Femur (tissue), 1 donor: Measurements from ENCODE around the gene CACNG4.

ENCODE experiments used
- DNase-seq: peaks from one replicate; pipeline ENCODE4 v3.0.0-alpha.2; 2017

The CACNG4 gene

DNA sequence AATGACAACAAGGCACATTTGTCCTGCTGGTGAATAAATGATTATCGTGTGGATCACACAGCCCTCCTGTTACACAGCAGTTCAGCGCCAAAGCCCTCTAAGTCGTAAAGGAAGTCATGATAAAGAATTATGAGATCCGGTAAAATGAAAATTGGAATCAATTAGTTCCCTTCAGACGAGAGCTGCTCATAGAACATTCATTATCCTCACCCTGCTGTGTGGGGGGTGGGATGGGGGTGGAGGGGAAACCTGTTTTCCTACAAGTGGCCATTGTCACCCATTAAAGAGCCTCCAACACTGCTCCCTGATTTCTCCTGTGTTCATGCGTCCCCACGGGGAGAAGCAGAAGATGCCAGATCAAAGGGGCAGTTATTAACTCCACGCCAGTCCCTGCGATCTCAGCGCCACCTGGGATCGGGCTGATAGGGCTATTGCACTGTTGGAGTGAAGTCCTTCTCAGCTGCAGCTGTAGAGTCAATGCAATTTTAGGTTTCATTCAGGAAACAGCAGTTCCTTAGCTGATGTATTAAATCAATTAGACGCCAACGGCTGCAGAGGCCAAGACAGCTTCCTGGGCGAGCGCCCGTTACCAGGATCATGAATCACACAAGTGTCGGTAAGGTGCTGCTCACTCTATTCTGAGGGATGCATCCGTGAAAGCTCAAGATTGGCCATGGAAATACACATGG lies 19.2 kb upstream of the CACNG4 start:
- DNase-seq = no peak

DNA sequence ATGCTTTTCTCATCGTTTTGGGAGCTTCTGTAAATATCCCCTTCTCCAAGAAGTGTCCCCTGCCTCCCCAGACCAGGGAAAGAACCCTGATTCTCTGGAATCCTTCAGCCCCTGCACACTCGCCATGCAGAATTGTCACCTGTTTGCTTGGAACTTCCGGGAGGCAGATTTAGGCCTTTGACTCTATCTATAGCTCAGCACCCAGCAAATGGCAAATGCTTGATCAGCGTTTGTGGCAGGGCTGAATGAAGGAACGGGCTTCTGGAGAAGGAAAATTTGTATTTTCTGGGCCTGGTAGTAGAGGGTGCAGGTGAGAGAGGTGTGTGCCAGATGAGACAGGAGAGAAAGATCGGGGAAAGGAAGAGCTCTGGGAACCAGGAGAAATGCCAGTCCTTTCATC lies 18.3 kb upstream of the CACNG4 start:
- DNase-seq = no peak

DNA sequence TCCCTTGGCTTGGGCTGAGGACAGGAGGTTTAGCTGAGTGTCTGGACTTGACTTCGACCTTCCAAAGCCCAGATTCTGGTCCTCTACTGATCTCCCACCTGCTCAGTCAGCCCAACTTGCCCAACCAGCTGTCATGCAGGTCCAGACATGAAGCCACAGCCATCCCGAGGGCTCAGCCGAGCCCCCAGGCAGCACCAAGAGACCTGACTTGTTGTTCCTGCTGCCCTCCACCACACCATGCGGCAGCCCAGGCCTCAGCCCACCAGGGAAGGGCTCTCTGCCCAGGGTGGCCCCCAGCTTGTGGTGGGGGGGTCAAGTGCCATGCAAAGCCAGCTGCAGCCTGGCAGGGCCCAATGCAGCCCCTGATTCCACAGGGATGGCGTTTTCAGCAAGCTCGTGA lies 17.2 kb upstream of the CACNG4 start:
- DNase-seq = no peak

DNA sequence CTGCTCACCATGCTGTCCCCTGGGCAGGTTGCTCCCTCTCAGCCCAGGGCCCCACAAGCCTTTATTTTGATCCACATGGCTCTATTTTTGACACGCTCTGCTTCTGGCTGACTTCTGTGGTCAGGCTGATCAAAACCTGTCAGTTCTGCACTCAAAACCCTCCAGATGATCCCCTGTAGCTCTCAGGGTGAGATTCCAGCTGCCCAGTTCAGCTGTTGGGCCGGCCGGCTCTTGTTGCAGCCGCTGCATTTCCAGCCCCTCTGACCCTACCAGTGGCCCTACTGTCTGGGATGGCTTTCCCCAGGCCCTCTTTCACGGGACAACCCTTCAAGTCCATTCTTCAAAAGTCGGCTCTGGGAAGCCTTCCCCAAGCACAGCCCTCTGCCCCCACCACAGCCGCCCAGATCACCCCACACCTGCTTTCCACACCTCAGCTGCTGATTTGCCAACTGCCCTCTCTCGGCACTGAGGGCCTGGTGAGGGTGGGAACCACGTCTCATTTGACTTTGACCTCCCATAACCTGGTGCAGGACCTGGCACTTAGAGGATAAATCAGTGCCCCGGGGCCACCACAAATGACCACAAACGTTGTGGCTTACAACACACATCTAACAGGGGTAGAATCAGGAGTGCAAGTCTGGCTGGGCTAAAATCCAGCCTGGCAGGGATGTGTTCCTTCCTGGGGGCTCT lies 16.3 kb upstream of the CACNG4 start:
- no peak for DNase-seq

DNA sequence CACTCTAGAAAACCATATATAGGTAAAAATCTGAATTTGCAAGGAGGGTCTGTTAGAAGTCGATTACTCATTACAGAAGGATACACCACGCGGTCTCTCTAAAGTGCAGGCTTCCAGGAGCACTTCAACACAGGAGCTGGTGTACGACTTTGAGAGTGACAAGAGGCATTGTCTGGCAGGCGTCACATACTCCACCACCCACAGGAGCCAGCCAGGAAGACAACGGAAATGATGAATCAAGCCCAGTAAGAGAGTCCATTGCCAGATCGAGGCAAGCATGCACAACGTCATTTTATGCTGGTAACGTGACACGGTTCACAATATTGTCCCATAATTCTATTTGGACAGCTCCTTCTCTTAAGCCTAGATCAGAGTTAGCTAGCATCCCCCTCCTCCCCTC lies 15.0 kb upstream of the CACNG4 start:
- no peak for DNase-seq

DNA sequence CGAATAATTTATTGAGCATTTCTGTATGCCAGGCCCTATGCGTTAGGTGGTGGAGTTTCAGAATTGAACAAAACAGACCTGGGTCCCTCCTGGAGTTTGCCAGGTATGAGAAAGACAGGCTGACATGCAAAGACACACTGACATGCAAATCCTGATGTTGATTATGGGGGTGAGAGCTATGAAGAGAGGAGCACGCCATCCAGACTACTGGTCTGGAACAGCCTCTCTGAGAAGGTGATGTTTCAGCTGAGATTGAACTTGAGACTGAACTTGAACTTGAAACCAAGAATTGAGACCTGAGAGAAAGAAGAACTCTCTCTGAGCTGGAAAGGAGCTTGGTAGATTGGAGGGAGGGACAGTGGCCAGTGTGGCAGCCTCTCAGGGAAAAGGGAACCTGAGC lies 14.2 kb upstream of the CACNG4 start:
- DNase-seq = no peak

DNA sequence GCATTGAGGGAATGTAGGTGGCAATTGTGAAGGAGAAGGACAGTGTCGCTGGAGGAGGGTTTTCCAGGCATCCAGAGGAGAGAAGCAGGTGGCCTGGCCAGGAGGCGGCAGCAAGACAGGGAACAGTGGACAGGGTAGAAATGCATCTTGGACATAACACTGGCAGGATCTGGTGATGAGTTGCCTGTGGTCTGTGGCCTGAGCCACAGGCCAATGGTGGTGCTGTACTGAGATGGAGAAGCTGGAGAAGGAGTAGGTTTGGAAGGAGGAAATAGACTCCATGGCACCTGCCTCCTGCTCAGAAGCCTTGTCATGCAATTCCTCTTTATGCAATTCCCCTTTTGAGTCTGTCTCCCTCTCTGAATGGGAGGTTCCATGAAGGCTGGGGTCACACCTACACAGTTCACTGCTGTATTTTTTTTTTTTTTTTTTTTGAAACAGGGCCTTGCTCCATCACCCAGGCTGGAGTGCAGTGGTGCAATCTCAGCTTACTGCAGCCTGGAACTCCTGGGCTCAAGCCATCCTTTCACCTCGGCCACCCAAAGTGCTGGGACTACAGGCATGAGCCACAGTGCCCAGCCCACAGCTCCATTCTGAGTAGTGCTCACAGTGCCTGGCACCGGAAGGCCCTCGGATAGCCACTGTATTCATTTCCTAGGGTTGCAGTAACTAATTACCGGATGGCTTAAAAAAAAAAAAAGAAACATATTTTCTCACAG lies 13.5 kb upstream of the CACNG4 start:
- no peak for DNase-seq

DNA sequence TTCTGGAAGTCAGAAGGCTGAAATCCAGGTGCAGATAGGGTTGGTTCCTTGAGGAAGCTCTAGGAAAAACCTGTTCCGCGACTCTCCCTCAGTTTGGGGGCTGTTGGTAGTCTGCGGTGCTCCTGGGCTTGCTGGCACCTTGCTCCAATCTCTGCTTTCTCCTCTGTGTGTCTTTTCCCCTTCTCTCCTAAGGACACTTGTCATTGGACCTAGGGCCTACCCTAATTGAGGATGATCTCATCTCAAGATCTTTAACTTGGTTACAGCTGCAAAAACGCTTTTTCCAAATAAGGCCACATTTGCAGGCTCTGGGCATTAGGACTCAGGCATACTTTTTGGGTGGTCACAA lies 12.9 kb upstream of the CACNG4 start:
- no peak for DNase-seq

DNA sequence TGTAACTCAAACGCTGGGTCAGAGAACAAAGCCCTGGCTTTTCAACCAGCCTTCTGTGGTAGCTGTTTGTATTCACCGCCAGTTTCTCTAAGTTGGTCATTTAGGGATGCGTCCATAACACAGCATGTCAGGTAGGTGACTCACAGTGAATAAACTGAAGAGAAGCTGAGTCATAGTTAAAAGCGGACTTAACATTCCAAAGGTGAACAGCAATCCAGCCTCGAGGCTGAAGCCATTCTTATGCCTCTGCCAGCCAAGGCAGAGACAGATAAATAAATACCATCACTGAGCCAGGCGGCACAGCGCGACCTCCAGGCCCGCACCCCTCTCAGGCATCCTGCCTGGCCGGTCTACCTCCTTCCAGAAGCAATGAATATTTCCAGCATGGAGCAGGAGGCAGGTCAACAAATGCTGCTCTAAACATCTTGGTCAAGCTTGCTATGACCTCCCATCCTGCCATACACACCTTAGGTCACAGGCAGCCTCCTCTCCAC lies 12.4 kb upstream of the CACNG4 start:
- no peak for DNase-seq

DNA sequence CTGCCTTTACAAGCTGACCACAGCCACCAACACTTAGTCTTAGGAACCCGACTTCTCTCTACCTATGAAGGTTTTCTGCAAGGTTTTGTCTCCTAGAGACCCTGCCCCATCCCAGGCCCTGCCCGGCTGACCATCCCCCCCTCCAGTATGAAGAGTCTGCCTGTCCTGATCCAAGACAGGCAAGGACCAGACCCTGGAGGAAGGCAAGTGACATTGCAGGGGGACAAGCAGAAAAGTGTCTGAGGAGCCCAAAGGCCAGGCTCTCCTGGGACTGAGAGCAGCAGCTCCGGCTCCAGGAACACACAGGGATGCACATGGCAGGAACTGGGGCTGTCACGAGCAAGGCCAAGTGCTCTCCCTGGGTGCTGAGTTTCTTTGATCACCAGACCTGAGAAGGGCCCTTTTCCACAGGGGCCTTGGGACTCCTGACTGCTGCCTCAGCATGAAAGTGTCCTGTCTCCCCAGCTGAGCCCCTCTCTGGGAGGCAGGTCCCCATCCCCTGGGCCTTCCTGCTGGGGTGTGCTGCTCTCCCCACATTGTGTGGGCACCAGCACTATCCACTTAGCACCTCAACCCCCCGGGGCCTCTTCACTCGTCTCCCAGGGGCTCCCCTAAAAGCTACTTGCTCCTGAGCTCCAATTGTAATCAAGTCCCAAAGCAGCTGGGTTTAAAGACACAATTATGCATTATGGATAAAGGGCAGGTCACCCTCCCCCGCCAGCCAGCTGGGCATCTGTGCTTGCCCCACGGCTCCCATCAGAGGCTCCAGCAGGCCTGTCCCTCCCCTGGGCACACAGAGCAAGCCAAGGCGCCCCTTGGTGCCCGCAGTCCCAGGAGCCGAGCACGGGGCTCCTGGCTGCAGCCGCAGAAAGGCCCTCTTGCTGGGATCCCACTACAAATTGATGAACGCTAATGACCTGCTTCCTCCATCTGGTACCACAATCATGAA lies 11.6 kb upstream of the CACNG4 start:
- DNase-seq = no peak

DNA sequence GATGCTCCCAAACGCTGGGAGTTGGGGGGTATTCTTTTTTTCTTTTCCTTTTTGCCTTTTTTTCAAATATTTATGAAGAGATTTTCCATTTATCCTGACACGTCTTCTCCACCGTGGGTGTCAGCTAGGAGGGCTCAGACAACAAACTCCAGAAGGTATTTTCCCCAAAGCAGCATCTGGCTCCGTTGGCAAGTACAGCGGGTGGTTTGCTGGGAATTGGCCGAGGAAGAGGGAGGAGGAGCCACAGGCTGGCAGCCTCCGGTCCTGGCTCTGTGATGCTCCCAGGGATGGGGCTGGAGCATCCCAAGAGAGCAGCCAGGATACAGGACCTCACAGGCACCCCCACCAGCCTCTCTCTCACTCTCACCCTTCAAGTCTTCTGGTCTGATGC lies 10.9 kb upstream of the CACNG4 start:
- DNase-seq = no peak

DNA sequence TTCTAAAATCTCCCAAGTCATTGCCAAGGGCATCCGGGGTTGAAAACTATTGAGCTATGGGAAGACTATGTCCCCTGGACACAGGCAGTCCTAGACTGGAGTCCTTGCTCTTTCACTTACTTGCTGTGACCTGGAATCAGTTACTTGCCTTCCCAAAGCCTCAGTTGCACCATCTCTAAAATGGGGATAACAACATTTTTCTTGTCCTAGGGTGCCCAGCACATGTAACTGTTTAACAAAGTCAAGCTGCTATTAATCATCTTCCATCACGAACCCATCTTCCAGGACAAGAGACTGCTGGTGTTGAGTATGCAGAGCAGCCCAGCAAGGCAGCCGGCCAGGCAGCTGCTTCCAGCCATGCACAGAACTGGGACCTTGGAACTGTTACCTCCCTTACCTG lies 9.9 kb upstream of the CACNG4 start:
- DNase-seq = no peak

DNA sequence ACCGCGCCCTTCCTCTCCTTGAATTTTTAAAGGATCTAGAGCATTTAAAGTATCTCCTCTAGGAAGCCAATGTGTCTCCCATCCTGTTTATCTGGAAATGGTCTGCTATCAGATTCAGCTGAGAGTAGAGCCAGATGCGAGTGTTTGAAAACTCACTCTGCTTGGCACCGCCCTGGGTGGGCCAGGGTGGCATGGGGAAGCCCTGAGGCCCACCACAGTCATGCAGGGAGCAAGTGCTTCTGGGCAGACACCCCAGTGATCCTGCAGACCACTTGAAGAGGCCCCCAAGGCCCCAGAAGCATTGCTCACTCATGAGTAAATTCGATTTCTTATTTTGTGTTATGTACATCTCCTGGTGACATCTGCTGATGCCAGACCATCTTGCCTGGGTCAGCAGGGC lies 8.7 kb upstream of the CACNG4 start:
- no peak for DNase-seq

DNA sequence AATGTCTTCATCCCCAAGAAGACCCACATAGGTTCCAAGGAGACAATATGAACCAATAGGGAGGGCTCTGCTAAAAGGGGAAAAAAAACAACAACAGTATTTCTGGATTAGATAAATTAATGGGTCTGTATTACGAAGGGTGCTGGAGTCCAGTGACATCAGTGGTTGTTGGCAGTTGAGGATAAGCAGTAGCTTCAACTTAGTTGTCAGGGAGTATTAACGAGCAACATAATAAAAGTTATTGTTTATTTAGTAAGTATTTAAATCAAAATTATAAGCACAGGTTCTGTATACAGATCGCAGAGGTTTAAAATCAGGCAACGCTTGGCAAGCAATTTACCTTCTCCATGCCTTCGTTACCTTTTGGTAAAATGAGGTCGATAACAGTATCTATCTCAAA lies 7.6 kb upstream of the CACNG4 start:
- DNase-seq = no peak

DNA sequence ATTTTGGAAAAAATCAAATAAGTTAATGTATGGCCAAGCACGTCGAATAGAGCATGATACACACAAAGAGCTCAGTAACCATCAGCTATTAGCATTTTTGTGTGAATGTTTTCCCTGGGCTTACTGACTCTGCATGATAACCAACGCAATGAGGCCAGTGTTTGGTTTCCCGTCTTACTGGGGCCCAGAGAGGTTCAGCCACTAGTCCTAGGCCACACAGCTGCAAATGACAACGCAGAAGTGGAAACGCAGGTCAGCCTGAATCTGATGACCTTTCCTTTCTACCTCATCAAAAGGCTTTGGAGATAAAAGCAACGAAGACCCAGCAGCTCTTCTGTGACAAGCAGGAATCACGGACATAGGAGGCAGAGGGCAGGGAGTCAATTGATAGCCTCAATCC lies 7.2 kb upstream of the CACNG4 start:
- DNase-seq = no peak

DNA sequence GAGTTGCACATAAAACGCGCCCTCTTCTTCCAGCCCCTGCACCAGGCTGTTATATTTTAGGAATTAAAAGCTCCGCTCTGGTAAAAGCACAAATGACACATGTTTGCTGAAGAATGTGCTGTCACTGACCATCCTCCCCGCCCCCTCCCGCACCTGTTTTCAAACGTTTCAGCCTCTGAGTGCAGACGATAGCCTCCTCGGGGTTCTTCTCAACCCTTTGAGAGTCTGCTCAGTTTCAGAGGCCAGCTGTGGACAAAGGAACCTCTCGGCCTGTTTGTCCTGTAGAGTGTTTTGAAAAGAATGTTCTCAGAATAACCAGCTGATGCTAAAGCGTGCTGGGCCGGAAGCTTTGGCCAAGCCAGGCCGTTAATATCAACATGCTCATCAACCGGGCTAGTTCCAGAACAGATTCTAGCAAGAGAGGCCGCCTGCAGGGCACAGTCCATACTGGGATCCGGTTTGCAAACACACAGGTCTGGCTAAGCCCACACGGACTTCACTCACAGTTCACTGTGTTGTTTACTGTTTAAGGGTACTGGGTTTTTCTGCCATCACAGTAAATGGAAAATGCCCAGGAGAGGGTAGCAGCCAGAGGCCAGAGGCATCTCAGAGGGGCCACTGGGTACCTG lies 6.4 kb upstream of the CACNG4 start:
- DNase-seq = no peak

DNA sequence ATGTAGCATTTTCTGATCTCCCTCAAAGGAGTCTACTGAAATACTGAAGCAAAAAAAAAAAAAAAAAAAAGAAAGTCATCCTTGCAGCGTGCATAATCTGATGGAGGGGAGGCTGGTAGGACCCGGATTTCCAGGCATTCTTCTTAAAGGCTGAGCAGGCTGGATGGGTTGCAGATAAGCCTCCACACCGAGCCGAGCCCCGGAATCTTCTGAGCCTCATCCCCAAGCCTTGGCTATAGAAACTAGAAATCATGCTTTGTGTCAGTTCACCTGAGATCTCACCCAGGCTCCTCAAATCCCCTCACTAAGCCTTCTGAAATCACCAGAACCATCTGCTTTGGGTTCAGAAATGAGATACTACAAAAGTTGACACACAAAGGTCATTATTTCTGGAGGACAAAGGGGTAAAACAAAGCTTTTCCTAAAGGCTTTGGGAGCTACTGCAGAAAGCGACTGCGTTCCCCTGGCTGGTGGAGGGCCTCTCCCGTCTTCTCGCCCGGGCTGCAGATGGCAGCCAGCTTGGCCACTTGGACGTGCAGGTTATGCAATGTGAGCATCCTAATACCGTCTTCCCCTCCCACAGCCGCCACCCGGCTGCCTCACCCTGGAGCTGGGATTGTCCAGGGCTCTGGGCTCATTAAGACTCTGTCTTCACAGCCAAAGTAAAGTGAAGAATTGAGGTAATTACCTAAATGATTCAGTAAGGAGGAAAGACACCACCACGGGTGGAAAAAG lies 4.7 kb upstream of the CACNG4 start:
- no peak for DNase-seq

DNA sequence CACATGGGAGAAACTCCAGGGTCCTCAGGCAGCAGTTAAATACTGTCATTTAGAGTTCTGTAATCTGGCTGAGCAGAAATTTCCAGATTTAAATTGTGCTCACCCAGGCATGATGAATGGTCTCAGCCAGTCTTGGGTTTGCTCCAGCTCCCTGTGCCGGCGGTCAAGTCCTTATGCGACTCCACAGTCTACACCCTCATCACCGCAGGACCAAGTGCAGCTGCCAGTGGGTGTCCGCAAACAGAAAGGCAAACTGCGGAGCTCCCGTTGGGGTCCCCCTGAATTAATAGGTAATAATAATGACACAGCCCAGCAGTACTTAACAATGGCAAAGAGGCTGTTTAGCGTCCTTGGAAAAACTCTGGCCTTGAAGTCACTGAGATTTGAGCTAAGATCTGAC lies 3.9 kb upstream of the CACNG4 start:
- no peak for DNase-seq

DNA sequence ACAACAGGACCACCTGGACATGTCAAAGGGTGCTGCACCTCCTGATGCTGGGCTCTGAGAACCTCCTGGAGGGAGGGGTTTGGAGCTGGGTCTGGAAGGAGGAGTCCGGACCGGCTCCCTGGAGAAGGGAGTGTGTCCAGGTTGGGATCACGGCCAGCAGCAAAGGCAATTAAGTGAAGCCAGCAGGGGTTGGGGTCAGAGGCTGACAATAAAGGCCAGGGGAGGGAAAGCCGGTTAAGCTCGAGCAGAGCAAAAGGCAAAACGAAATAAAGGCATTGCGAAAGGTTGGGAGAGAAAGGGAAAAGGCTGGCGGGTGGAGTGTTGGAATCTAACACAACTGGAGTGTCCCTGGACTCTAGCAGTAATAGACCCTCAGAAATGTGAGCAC lies 992 bp upstream of the CACNG4 start:
- no peak for DNase-seq

DNA sequence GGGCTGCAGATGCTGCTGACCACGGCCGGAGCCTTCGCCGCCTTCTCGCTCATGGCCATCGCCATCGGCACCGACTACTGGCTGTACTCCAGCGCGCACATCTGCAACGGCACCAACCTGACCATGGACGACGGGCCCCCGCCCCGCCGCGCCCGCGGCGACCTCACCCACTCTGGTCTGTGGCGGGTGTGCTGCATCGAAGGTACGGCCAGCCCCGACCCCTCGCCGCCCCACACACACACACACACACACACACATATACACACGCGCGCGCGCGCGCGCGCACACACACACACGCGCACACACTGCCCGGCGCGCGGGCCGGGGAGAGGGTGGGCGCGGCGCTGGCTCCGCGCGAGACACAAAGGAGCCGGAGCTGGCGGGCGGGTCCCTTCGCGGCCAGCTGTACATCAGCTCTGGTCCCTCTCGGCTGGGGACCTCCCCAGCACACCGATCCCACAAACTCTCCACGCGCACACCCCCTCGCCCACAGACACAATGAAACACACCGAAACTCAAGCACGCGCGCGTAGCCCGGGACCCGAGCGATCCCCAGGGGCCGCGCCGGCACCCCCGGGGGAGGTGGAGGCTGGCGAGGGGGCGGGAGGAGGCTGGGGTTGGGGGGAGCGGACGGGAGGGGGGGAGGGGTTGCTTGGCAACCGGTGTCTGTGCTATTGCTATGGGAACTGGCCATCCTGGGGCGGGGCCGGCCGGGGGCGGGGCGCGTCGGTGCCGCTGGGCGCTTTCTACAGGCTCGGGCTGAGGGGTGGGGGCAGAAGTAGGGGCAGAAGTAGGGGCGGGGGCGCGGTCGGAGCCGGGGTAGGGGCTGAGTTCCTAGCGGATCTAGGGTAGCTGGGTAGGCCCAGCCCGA lies 658 bp downstream of the CACNG4 start:
- DNase-seq = peak; percentile 73

DNA sequence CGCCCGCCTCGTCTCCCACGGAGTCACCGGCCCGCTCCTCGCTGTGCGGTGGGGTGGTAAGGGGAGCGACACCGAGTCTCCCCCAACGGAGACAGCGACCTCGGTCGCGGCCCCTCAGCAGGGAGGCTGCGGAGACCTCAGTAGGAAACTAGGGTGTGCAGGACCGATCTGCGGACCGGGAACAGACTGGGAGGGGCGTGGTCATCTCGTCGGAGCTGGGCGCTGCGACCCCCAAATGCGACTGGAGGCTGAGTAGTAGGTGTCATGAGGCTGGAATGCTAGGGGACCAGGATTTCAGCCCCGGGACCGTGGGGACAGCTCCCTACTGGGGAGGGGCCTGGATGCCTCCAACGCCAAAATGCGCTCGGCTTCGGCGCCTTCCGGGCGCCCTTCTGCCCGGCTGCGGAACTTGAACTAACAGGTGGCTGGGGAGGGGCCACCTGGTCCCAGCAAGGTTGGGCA lies 1.3 kb downstream of the CACNG4 start:
- no peak for DNase-seq
